NCI-H1417 treated with DMSO at 0.1 percent for 48 hours (cell line): ENCODE results near the gene TUBA3C.

ENCODE experiments used
- DNase-seq: peaks from one replicate; lab custom pipeline; 2025; lab: John Stamatoyannopoulos, UW

The TUBA3C gene

GRCh38 chr13:19161308-19161707, 20.3 kb downstream of the TUBA3C start:
- DNase-seq: no peak

DNA sequence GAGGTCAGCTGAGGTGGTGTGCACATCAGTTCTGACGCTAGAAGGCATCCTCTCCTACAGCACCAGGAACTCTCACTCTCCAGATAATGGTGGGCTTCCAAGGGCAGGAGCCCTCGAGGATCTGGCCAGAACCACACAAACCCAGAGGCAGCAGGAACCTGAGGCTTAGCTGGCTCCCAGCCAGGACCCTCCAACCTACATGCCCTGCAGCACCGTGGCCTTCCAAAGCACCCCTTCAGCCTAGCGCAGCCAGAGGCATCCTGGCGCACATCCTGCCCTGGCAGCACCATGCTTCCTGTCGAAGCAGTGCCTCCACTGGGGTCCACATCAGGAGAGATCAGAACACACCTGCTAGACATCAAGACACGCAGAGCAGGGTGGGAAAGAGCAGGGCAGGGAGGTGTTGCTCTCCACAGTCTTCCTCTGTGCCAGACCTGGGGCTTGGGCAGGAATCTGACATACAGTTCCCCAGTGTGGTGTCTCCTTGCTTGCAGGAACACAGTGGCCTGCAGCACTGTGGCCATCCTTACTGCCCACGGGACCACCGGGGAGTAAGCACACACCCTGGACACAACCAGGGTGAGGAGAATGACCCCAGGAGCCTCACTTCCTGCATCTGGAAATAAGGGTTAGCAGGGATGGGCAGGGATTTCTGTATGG, 21.7 kb downstream of the TUBA3C start:
- DNase-seq: no peak

- no peak for DNase-seq
These were observed 22.4 kb downstream of the TUBA3C start for GRCh38 chr13:19159181-19159580.

- no peak for DNase-seq
These were observed 23.0 kb downstream of the TUBA3C start for GRCh38 chr13:19158526-19159174.

- no peak for DNase-seq
These were observed 23.6 kb downstream of the TUBA3C start for GRCh38 chr13:19158006-19158405.

DNA sequence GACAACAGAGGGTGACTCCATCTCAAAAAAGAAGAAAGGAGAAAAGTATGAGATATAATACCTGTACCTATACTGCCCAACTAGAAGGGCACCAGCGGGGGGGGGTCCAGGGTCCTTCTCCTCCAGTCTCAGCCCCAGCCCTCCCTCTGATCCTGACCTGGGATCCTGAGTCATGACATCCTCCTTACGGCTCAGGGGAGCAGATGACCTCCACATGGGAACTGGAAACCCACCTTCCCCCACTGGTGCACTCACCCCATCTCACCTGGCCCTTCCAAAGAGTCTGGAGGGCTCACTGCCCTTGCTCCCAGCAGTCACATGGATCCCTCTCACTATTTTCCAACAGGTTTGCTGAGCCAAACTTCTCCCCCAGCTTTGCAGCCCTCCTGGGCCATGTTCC, 24.2 kb downstream of the TUBA3C start:
- no peak for DNase-seq

GRCh38 chr13:19156013-19156825, 25.4 kb downstream of the TUBA3C start:
- DNase-seq: no peak

DNA sequence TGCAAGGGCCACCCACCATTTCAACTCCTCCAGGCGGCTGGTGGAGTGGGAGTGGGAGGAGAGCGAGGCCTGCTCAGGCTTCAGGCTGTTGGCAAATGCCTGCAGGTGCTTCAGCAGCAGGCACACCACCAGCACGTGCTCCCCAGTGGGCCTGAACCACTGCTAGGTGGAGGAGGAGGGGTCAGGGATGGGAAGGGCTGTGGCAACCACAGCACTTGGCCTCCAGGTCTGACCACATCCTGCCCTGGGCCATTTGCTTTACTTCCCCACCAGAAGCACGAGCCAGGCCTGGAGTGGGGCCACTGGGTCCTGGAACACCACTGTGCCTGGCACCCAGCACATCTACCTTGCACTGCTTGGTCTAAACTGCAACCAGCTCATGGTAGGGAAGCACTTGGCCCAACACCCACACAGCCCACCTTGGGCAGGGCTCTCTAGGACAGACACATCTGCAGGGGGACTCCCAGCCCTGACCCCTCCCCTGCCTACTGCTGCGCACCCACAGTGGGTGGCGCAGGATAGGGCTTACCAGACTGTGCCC, 26.2 kb downstream of the TUBA3C start:
- DNase-seq: no peak

- DNase-seq: no peak
These were observed 26.8 kb downstream of the TUBA3C start for GRCh38 chr13:19154843-19155242.

- DNase-seq: no peak
These were observed 27.7 kb downstream of the TUBA3C start for GRCh38 chr13:19153782-19154450.

DNA sequence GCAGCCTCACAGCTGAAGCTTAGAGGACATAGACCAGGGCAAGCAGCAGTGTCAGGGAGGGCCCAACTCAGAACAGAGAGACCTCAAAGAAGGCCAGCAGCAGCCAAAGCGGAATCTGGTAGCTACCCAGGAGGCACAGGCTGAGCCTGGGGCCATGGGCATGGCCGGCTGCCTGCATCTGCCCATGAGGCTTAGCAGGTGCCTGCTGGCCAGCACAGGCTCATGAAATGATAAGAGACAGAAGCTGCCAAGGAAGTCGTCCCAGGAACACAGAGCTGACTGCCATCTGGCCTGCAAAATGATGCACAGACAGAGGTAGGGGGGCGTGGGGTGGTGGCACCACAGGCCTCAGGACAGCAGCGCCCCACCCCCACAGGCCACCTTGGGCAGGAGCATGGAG, 29.2 kb downstream of the TUBA3C start:
- DNase-seq: no peak

- no peak for DNase-seq
These were observed 29.9 kb downstream of the TUBA3C start for GRCh38 chr13:19151581-19152263.

GRCh38 chr13:19150712-19151228, 30.9 kb downstream of the TUBA3C start:
- DNase-seq: no peak

- no peak for DNase-seq
These were observed 31.4 kb downstream of the TUBA3C start for GRCh38 chr13:19150226-19150625.

DNA sequence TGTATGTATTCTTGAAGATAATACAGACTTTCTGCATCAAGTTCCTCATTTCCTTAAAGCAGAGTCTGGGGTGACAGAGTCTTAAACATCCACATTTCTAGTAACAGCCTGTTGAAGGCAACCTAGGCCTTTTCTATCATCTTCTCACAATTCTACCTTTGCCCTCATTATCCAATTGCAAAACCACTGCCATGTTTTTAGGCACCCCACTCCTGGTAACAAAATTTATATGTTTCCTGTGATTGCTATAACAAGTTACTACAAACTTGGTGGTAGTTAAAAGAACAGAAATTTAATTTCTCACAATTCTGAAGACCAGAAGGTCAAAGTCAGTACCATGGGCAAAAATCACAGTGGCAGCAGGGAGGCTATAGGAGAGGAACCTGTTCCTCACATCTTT, 33.1 kb downstream of the TUBA3C start:
- DNase-seq: no peak
